C4-2B (cell line): ENCODE results near the gene ERC1.

Source experiments
- CTCF ChIP-seq: fragments of 450-650 bp; conservative IDR thresholded peaks from 2 replicates; pipeline ENCODE4 v1.5.1; 2017; ENCODE audit warnings: mild to moderate bottlenecking
- ZFX ChIP-seq: fragments of 450-650 bp; IDR thresholded peaks from 2 replicates; pipeline ENCODE4 v1.6.1; 2017

- TF ChIP-seq CTCF = no peak
- TF ChIP-seq ZFX = no peak
Measured at GRCh38 chr12:1470051-1470450, 479.0 kb downstream of the ERC1 start.
